Central memory CD8-positive, alpha-beta T cell (primary cell): ENCODE data around the gene TMEM200A.

ENCODE experiments used
- ATAC-seq: fragments of 150-1000 bp; cut with Tn5 transposase; replicated peaks from 2 replicates; pipeline ENCODE4 v1.10.0; 2022; ENCODE audit warnings: mild to moderate bottlenecking, moderate FRiP score, moderate number of reproducible peaks; ENCODE audit not compliant: poor library complexity, severe bottlenecking; ENCODE audit errors: extremely low read depth
- DNase-seq, 2 donors: peaks; one replicate each; pipeline ENCODE4 v3.0.0; 2021; ENCODE audit warnings: low spot score in 2 of 2
- H3K27ac Mint-ChIP-seq: one replicate; pipeline ENCODE4 v1.8.0; 2022; ENCODE audit warnings: low read depth, mild to moderate bottlenecking, moderate library complexity, mixed read lengths
- H3K27me3 Mint-ChIP-seq: one replicate; pipeline ENCODE4 v1.8.0; 2022; ENCODE audit warnings: mixed read lengths
- H3K36me3 Mint-ChIP-seq: one replicate; pipeline ENCODE4 v1.8.0; 2022; ENCODE audit warnings: mild to moderate bottlenecking, moderate library complexity, mixed read lengths; ENCODE audit not compliant: insufficient read depth
- H3K4me1 Mint-ChIP-seq: one replicate; pipeline ENCODE4 v1.8.0; 2022; ENCODE audit warnings: mixed read lengths
- H3K4me3 Mint-ChIP-seq: one replicate; pipeline ENCODE4 v1.8.0; 2022; ENCODE audit warnings: mild to moderate bottlenecking, moderate library complexity, mixed read lengths
- H3K9me3 Mint-ChIP-seq: one replicate; pipeline ENCODE4 v1.8.0; 2022; ENCODE audit warnings: mixed read lengths

TMEM200A gene

GRCh38 chr6:130411481-130411880 is 45.7 kb downstream of the TMEM200A start:
- no peaks in the 10 kb centered on the region for H3K9me3 Mint-ChIP-seq
- no peaks in the 10 kb centered on the region for H3K4me1 Mint-ChIP-seq
- H3K27me3 Mint-ChIP-seq = no peaks in the 10 kb centered on the region
- H3K36me3 Mint-ChIP-seq = no peaks in the 10 kb centered on the region
- no peak for DNase-seq
- ATAC-seq = no peak
- no peak overlapping the region for H3K4me3 Mint-ChIP-seq
- no peak overlapping the region for H3K27ac Mint-ChIP-seq

DNA sequence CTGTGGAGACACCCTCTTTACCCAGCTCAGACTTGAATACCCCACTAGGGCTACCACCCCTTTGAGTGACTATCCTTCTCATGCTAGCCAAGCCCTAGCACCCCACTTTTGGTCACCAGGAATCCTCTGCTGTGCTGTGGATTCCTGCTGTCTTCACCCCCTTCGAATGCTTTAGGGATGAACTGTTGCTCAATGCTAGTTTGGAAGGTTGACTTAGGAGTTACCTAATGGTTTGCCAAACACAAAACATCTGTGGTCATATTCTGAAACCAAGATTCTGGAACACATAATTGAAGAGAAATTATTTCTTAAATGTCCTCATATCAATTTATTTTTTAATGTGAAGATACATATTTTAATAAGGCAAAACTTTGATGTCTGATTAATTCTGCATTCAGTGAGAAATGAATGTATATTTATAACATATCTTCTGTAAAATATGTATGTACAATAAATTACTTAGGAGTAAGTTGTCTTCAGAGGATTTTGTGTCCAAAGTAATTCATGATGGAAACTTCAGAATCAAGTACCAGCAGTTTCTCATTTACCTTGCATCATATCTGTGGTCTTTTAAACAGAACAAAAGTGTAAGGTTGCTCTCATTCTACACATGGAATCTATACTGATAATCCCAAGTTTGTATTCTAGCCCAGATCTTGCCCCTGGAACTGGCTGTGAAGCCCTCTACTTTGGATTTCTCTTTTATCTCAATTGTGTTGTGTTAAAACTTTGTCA is 46.9 kb downstream of the TMEM200A start:
- Mint-ChIP-seq H3K9me3 (no peaks in the 10 kb centered on the region), H3K4me1 (no peaks in the 10 kb centered on the region), H3K27ac (no peak overlapping the region), H3K27me3 (no peaks in the 10 kb centered on the region), H3K36me3 (no peaks in the 10 kb centered on the region), H3K4me3 (no peak overlapping the region)
- ATAC-seq = no peak
- DNase-seq = no peak

- H3K27me3 Mint-ChIP-seq = no peaks in the 10 kb centered on the region
- no peak overlapping the region for H3K27ac Mint-ChIP-seq
- ATAC-seq (no peak), DNase-seq (no peak)
- no peak overlapping the region for H3K4me3 Mint-ChIP-seq
- H3K9me3 Mint-ChIP-seq = no peaks in the 10 kb centered on the region
- no peaks in the 10 kb centered on the region for H3K4me1 Mint-ChIP-seq
- no peaks in the 10 kb centered on the region for H3K36me3 Mint-ChIP-seq
These were observed 52.1 kb downstream of the TMEM200A start for GRCh38 chr6:130417951-130418350.

- H3K27ac Mint-ChIP-seq = no peak overlapping the region
- H3K9me3 Mint-ChIP-seq = no peaks in the 10 kb centered on the region
These were observed 55.1 kb downstream of the TMEM200A start for GRCh38 chr6:130420911-130421310.

DNA sequence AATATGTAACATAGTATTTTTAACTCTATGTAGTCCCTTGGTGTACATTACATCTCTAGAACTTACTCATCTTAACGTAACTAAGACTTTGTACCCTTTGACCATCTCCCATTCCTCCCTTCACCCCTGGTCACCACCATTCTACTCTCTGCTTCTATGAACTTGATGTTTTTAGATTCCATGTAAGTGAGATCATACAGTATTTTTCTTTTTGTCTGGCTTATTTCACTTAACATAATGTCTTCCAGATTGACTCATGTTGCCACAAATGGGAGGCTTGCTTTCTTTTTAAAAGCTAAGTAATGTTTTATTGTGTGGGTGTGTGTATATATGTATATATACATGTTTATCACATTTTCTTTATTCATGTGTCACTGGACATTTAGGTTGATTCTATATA is 55.8 kb downstream of the TMEM200A start:
- Mint-ChIP-seq H3K9me3 (no peaks in the 10 kb centered on the region), H3K4me1 (no peaks in the 10 kb centered on the region), H3K27me3 (no peaks in the 10 kb centered on the region), H3K36me3 (no peaks in the 10 kb centered on the region), H3K27ac (no peak overlapping the region), H3K4me3 (no peak overlapping the region)
- ATAC-seq (no peak), DNase-seq (no peak)

More at GRCh38 chr6:130420911-130421310, 55.1 kb downstream of the TMEM200A start:
- ATAC-seq (no peak), DNase-seq (no peak)
- Mint-ChIP-seq H3K4me3 (no peak overlapping the region), H3K4me1 (no peaks in the 10 kb centered on the region), H3K36me3 (no peaks in the 10 kb centered on the region), H3K27me3 (no peaks in the 10 kb centered on the region)

DNA sequence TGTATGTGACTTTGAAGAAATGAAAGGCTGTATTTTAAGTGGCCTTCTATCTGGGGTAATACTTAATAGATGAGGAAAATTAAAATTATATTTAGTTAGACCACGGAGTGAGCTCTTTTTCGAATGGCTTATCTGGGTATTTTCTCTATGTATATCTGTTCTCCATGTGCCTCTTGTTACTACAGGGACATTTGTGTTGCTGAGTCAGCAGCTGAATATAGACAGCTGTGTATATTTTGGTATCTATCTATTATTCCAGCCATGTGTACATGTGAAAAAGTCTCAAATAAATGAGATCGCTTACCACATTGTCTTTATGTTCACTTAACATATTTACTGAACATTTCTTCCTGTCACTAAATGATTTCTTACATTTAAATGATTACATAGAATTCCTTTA is 57.2 kb downstream of the TMEM200A start:
- no peak for ATAC-seq
- no peak overlapping the region for H3K27ac Mint-ChIP-seq
- no peaks in the 10 kb centered on the region for H3K4me1 Mint-ChIP-seq
- H3K9me3 Mint-ChIP-seq = no peaks in the 10 kb centered on the region
- no peaks in the 10 kb centered on the region for H3K27me3 Mint-ChIP-seq
- no peak overlapping the region for H3K4me3 Mint-ChIP-seq
- DNase-seq = no peak
- no peaks in the 10 kb centered on the region for H3K36me3 Mint-ChIP-seq

DNA sequence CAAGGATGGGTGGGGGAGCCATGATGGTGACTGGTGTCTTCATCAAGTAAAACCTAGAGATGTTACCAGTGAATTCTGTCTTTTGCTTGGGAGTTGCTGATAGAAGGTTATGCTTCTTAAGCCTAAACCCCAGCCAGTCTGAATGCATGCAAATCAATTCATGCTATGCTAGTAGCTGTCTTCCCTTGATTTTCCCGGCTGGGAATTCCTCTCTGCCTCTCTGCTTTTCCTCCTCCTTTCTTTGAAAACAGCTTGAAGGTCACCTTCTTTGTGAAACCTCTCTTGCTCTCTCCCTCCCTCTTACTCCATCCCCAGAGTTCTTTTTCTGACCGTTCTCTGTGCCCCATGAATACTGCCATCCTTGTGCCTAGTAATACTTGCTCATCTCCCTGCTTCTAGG is 58.9 kb downstream of the TMEM200A start:
- Mint-ChIP-seq H3K4me3 (no peak overlapping the region), H3K36me3 (no peaks in the 10 kb centered on the region), H3K27me3 (no peaks in the 10 kb centered on the region), H3K27ac (no peak overlapping the region), H3K4me1 (no peaks in the 10 kb centered on the region), H3K9me3 (no peaks in the 10 kb centered on the region)
- ATAC-seq (no peak), DNase-seq (no peak)

- H3K27ac Mint-ChIP-seq = no peak overlapping the region
These were observed 59.7 kb downstream of the TMEM200A start for GRCh38 chr6:130425537-130425936.

DNA sequence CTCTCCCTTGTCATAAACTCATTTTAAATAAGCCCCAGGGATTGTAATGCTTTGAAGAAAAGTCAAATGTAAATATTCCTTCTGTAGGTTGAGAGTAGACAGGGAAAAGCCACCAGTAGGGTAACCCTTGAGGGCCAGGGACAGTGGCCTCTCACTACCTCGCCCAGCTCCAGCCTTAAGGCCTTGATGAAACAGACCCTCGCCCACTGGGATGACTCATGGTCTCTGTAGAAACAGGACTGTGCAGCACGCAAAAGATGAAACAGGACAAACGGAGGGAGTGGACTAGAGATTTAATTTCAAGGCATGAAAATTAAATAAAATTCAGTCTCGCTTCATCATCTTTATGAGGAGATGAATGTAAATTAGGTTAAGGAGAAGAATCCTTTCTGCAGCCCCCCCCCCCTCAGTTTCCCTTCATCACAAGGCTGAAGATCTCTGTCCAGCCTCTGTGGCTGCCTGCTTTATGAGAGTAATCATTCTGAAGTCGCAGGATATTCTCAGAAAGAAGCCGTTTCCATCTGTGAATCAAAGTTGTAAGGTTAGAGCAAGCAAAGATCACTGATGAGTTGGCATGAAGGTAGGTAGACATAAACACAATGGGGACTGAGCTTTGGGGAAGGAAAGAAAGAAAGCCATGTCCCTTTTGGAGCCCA is 60.4 kb downstream of the TMEM200A start:
- Mint-ChIP-seq H3K27ac (no peak overlapping the region), H3K9me3 (no peaks in the 10 kb centered on the region), H3K36me3 (no peaks in the 10 kb centered on the region), H3K4me3 (no peak overlapping the region), H3K27me3 (no peaks in the 10 kb centered on the region), H3K4me1 (no peaks in the 10 kb centered on the region)
- no peak for DNase-seq
- no peak for ATAC-seq

More at GRCh38 chr6:130425537-130425936, 59.7 kb downstream of the TMEM200A start:
- Mint-ChIP-seq H3K4me3 (no peak overlapping the region), H3K9me3 (no peaks in the 10 kb centered on the region), H3K36me3 (no peaks in the 10 kb centered on the region), H3K27me3 (no peaks in the 10 kb centered on the region), H3K4me1 (no peaks in the 10 kb centered on the region)
- no peak for ATAC-seq
- no peak for DNase-seq

DNA sequence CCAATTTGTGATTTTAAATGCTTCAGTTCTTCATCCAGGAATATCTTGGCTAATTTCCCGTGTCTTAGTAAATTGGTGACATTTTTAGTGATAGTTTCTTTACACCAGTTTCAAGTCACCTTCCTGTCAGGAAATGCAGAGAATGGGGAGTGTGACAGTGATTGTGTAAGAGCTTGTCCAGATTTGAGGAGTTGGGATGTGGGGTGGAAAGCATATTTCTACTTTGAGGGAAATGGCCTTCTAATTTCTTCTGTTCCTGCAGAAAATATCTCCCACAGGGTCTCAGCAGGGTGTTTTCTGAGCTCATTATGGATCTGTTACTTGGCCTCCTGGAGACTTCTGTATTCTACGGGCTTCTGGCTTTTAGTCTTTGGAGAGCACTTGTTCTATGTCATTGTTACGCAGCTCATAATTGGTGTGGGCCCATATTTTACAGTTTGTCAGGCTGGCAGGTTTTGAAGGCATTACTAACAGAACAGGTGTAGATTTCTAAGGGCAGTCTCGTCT is 65.6 kb downstream of the TMEM200A start:
- Mint-ChIP-seq H3K36me3 (no peaks in the 10 kb centered on the region), H3K4me1 (no peaks in the 10 kb centered on the region), H3K4me3 (no peak overlapping the region), H3K27me3 (no peaks in the 10 kb centered on the region), H3K27ac (no peak overlapping the region), H3K9me3 (no peaks in the 10 kb centered on the region)
- DNase-seq (no peak), ATAC-seq (no peak)

- no peaks in the 10 kb centered on the region for H3K9me3 Mint-ChIP-seq
- ATAC-seq (no peak), DNase-seq (no peak)
- no peak overlapping the region for H3K4me3 Mint-ChIP-seq
- no peak overlapping the region for H3K27ac Mint-ChIP-seq
- no peaks in the 10 kb centered on the region for H3K4me1 Mint-ChIP-seq
- no peaks in the 10 kb centered on the region for H3K36me3 Mint-ChIP-seq
- no peaks in the 10 kb centered on the region for H3K27me3 Mint-ChIP-seq
These were observed 67.0 kb downstream of the TMEM200A start for GRCh38 chr6:130432838-130433237.

GRCh38 chr6:130434174-130434873 is 68.5 kb downstream of the TMEM200A start:
- DNase-seq = no peak
- H3K27ac Mint-ChIP-seq = no peak overlapping the region
- H3K9me3 Mint-ChIP-seq = no peaks in the 10 kb centered on the region

GRCh38 chr6:130435181-130435580 is 69.4 kb downstream of the TMEM200A start:
- H3K27ac Mint-ChIP-seq = no peak overlapping the region
- no peak for ATAC-seq

More at GRCh38 chr6:130434174-130434873, 68.5 kb downstream of the TMEM200A start:
- Mint-ChIP-seq H3K27me3 (no peaks in the 10 kb centered on the region), H3K36me3 (no peaks in the 10 kb centered on the region), H3K4me3 (no peak overlapping the region), H3K4me1 (no peaks in the 10 kb centered on the region)
- no peak for ATAC-seq

More at GRCh38 chr6:130435181-130435580, 69.4 kb downstream of the TMEM200A start:
- H3K27me3 Mint-ChIP-seq = no peaks in the 10 kb centered on the region
- no peak for DNase-seq
- H3K4me1 Mint-ChIP-seq = no peaks in the 10 kb centered on the region
- H3K9me3 Mint-ChIP-seq = no peaks in the 10 kb centered on the region
- no peak overlapping the region for H3K4me3 Mint-ChIP-seq
- no peaks in the 10 kb centered on the region for H3K36me3 Mint-ChIP-seq
